Amniotic epithelial cell (primary cell): ENCODE data around the gene PARL.
"Not testable (repeated sequence)": the region's sequence is repeated elsewhere in the genome, so short reads cannot be mapped to it uniquely, and the experiment has no call there.

Experiments used
- DNase-seq: peaks from one replicate; pipeline ENCODE4 v3.0.0-alpha.2; 2010; ENCODE audit warnings: low read depth

Gene PARL

GRCh38 chr3:183784503-183784902 is 100.2 kb downstream of the PARL start:
- DNase-seq, result not testable (repeated sequence)

GRCh38 chr3:183782576-183783276 is 102.0 kb downstream of the PARL start:
- DNase-seq, result no peak

- no peak for DNase-seq
Measured at GRCh38 chr3:183781246-183781645, 103.4 kb downstream of the PARL start.

GRCh38 chr3:183779896-183780465 is 104.7 kb downstream of the PARL start:
- peak; percentile 85 for DNase-seq
